ENCODE measurements around the gene SH3BGR.
A peak's percentile ranks its signal among the peaks of the same experiment; 100 is the strongest.
"Not testable (repeated sequence)": the region's sequence is repeated elsewhere in the genome, so short reads cannot be mapped to it uniquely, and the experiment has no call there.

The SH3BGR gene

GRCh38 chr21:39535646-39536437 lies 84.1 kb downstream of the SH3BGR start:
- no peaks in the 10 kb centered on the region for H3K27me3 ChIP-seq (ENCODE audit: insufficient read depth, low read length)
- H3K9me3 ChIP-seq (ENCODE audit: insufficient read depth, low read depth, low read length), result peaks cover 23% of the 10 kb centered on the region
- peak overlapping the region; percentile 72 for H3K27ac ChIP-seq (ENCODE audit: low read length)
- peaks cover 13% of the 10 kb centered on the region; the same call in 1 of the 2 replicates for H3K36me3 ChIP-seq (ENCODE audit: insufficient read depth, low read depth, low read length)
- H3K9ac ChIP-seq (ENCODE audit: low read depth, low read length), result peak overlapping the region; percentile 35; the same call in 1 of the 2 replicates
- H3K4me3 ChIP-seq (ENCODE audit: low read length), result no peak overlapping the region
- H3K4me1 ChIP-seq (ENCODE audit: insufficient read depth, low read length), result peaks cover 23% of the 10 kb centered on the region

DNA sequence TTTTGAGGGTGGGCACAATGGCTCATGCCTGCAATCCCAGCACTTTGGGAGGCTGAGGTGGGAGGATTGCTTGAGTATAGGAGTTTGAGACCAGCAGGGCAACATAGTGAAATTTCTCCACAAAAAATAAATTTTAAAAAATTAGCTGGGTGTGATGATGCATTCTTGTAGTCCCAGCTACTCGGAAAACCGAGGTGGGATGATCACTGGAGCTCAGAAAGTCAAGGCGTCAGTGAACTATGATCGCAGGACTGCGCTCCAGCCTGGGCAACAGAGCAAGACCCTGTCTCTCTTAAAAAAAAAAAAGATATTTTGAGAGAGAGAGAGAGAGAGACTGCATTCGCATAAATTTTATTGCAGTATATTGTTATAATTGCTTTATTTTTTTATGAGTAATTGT lies 85.1 kb downstream of the SH3BGR start:
- Histone ChIP-seq H3K4me3 (ENCODE audit: low read length) (peak overlapping the region; percentile 28; the same call in 1 of the 2 replicates), H3K27ac (ENCODE audit: low read length) (peak overlapping the region; percentile 52), H3K36me3 (ENCODE audit: insufficient read depth, low read depth, low read length) (peaks cover 13% of the 10 kb centered on the region; the same call in 1 of the 2 replicates), H3K4me1 (ENCODE audit: insufficient read depth, low read length) (peaks cover 23% of the 10 kb centered on the region), H3K9me3 (ENCODE audit: insufficient read depth, low read depth, low read length) (peaks cover 31% of the 10 kb centered on the region), H3K27me3 (ENCODE audit: insufficient read depth, low read length) (no peaks in the 10 kb centered on the region), H3K9ac (ENCODE audit: low read depth, low read length) (peak overlapping the region; percentile 35; the same call in 1 of the 2 replicates)

GRCh38 chr21:39537571-39537970 lies 85.8 kb downstream of the SH3BGR start:
- Histone ChIP-seq H3K4me3 (ENCODE audit: low read length) (peak overlapping the region; percentile 45; the same call in 1 of the 2 replicates), H3K27ac (ENCODE audit: low read length) (peak overlapping the region; percentile 75), H3K9ac (ENCODE audit: low read depth, low read length) (peak overlapping the region; percentile 35; the same call in 1 of the 2 replicates), H3K9me3 (ENCODE audit: insufficient read depth, low read depth, low read length) (peaks cover 37% of the 10 kb centered on the region), H3K36me3 (ENCODE audit: insufficient read depth, low read depth, low read length) (peaks cover 13% of the 10 kb centered on the region; the same call in 1 of the 2 replicates), H3K4me1 (ENCODE audit: insufficient read depth, low read length) (peaks cover 23% of the 10 kb centered on the region), H3K27me3 (ENCODE audit: insufficient read depth, low read length) (no peaks in the 10 kb centered on the region)

DNA sequence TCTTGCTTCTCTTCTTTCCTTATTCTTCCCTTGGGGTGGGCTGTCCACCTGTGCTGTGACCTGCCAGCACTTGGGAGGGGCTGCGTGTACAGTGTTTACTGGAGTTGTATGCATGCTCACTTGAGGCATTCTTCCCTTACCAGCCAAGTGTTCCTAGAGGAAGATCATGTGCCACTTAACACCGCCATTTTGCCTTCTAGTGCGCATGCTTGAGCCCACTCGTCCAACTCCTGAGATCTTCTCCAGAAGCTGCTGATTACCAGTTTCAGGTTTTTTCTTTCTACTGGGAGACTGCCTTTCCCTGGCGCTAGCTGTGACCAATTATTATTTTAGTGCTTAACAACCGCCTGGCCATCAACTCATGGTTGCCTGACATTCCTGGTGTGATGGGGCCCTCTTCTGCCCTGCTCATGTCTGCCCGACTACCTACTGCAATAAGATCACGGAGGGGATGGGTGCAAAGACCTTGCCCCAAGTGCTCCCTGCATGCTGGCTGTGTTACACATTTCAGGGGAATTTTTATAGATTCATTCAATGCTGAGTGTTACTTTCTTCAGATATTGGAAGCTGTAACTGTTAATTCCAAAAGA lies 86.8 kb downstream of the SH3BGR start:
- Histone ChIP-seq H3K4me1 (ENCODE audit: insufficient read depth, low read length) (peaks cover 23% of the 10 kb centered on the region), H3K9me3 (ENCODE audit: insufficient read depth, low read depth, low read length) (peaks cover 37% of the 10 kb centered on the region), H3K4me3 (ENCODE audit: low read length) (no peak overlapping the region), H3K27ac (ENCODE audit: low read length) (peak overlapping the region; percentile 75), H3K27me3 (ENCODE audit: insufficient read depth, low read length) (no peaks in the 10 kb centered on the region), H3K36me3 (ENCODE audit: insufficient read depth, low read depth, low read length) (peaks cover 13% of the 10 kb centered on the region; the same call in 1 of the 2 replicates), H3K9ac (ENCODE audit: low read depth, low read length) (peak overlapping the region; percentile 30; the same call in 1 of the 2 replicates)

- H3K9me3 ChIP-seq (ENCODE audit: insufficient read depth, low read depth, low read length), result peaks cover 37% of the 10 kb centered on the region
- not testable (repeated sequence) for H3K27me3 ChIP-seq (ENCODE audit: insufficient read depth, low read length); H3K9ac ChIP-seq (ENCODE audit: low read depth, low read length); H3K4me3 ChIP-seq (ENCODE audit: low read length); H3K27ac ChIP-seq (ENCODE audit: low read length)
- H3K4me1 ChIP-seq (ENCODE audit: insufficient read depth, low read length), result peaks cover 22% of the 10 kb centered on the region
- H3K36me3 ChIP-seq (ENCODE audit: insufficient read depth, low read depth, low read length), result peaks cover 13% of the 10 kb centered on the region; the same call in 1 of the 2 replicates
Measured at GRCh38 chr21:39540367-39540766, 88.6 kb downstream of the SH3BGR start.

DNA sequence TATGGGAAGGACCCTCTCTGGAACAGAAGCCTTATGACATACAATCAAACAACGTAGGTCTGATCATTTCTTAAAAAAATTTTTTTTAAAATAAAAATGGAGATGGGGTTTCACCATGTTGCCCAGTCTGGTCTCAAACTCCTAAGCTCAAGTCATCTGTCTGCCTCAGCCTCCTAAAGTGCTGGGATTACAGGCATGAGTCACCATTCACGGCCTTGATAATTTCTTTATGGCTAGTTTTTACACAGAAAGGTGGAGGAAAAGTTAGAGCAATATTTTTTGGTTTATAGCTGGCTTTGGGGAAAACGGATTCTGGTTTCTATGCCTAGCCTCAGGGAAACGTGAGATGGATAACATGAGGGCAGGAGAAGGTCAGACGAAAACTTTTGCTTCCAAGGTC lies 91.0 kb downstream of the SH3BGR start:
- peaks cover 8% of the 10 kb centered on the region for H3K4me1 ChIP-seq (ENCODE audit: insufficient read depth, low read length)
- H3K9me3 ChIP-seq (ENCODE audit: insufficient read depth, low read depth, low read length), result peaks cover 37% of the 10 kb centered on the region
- H3K27me3 ChIP-seq (ENCODE audit: insufficient read depth, low read length), result no peaks in the 10 kb centered on the region
- no peak overlapping the region for H3K27ac ChIP-seq (ENCODE audit: low read length)
- H3K36me3 ChIP-seq (ENCODE audit: insufficient read depth, low read depth, low read length), result peaks cover 13% of the 10 kb centered on the region; the same call in 1 of the 2 replicates
- no peak overlapping the region for H3K4me3 ChIP-seq (ENCODE audit: low read length)
- H3K9ac ChIP-seq (ENCODE audit: low read depth, low read length), result no peak overlapping the region

- H3K27me3 ChIP-seq (ENCODE audit: insufficient read depth, low read length), result no peaks in the 10 kb centered on the region
- peaks cover 12% of the 10 kb centered on the region for H3K9me3 ChIP-seq (ENCODE audit: insufficient read depth, low read depth, low read length)
- no peak overlapping the region for H3K4me3 ChIP-seq (ENCODE audit: low read length)
- H3K9ac ChIP-seq (ENCODE audit: low read depth, low read length), result no peak overlapping the region
- H3K36me3 ChIP-seq (ENCODE audit: insufficient read depth, low read depth, low read length), result no peaks in the 10 kb centered on the region
- no peaks in the 10 kb centered on the region for H3K4me1 ChIP-seq (ENCODE audit: insufficient read depth, low read length)
- H3K27ac ChIP-seq (ENCODE audit: low read length), result no peak overlapping the region
Measured at GRCh38 chr21:39546522-39546921, 94.8 kb downstream of the SH3BGR start.

DNA sequence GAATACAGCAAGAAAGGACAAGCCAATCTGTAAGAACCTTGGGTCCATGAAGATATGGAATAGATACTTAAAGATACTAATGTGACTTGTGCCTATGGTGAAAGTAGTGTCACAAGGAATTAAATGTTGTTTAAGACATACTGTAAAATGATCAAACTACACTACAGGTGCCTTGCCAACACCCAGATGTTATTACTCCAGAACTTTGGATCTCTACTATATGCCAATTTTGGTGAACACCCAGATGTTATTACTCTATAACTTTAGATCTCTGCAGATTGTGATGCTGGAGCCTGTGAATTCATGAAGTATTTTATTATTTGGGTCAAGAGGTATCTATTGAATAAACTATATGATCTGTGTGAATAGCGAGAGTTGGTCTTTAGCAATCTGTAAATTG lies 101.1 kb downstream of the SH3BGR start:
- Histone ChIP-seq H3K4me1 (ENCODE audit: insufficient read depth, low read length) (no peaks in the 10 kb centered on the region; the same call in 1 of the 2 replicates), H3K9ac (ENCODE audit: low read depth, low read length) (no peak overlapping the region), H3K27ac (ENCODE audit: low read length) (no peak overlapping the region), H3K27me3 (ENCODE audit: insufficient read depth, low read length) (no peaks in the 10 kb centered on the region), H3K4me3 (ENCODE audit: low read length) (no peak overlapping the region), H3K36me3 (ENCODE audit: insufficient read depth, low read depth, low read length) (no peaks in the 10 kb centered on the region), H3K9me3 (ENCODE audit: insufficient read depth, low read depth, low read length) (peaks cover 18% of the 10 kb centered on the region)

DNA sequence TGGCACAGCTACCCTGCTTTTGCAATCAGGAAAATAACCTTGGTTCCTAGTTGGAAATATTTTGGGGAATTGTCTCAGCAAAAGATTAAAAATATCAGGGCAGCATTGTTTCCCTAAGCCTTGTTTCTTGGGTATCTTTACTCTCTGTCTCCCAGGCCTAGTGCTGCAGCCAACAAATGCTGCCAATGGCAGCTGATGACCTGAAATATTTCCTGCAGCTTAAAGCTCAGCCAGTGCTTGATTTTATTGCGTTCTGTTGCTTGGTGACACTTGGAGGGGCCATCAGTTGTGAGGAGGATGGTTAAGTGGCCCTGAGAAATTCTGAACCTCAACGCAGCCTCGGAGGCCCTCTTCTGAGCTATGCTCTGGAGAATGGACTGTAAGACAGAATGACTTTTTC lies 101.6 kb downstream of the SH3BGR start:
- Histone ChIP-seq H3K4me3 (ENCODE audit: low read length) (no peak overlapping the region), H3K4me1 (ENCODE audit: insufficient read depth, low read length) (no peaks in the 10 kb centered on the region; the same call in 1 of the 2 replicates), H3K36me3 (ENCODE audit: insufficient read depth, low read depth, low read length) (no peaks in the 10 kb centered on the region), H3K27ac (ENCODE audit: low read length) (no peak overlapping the region), H3K9me3 (ENCODE audit: insufficient read depth, low read depth, low read length) (peaks cover 18% of the 10 kb centered on the region), H3K9ac (ENCODE audit: low read depth, low read length) (no peak overlapping the region), H3K27me3 (ENCODE audit: insufficient read depth, low read length) (no peaks in the 10 kb centered on the region)

GRCh38 chr21:39555911-39556590 lies 104.3 kb downstream of the SH3BGR start:
- peaks cover 20% of the 10 kb centered on the region for H3K9me3 ChIP-seq (ENCODE audit: insufficient read depth, low read depth, low read length)
- no peaks in the 10 kb centered on the region for H3K27me3 ChIP-seq (ENCODE audit: insufficient read depth, low read length)
- H3K27ac ChIP-seq (ENCODE audit: low read length), result no peak overlapping the region
- H3K4me1 ChIP-seq (ENCODE audit: insufficient read depth, low read length), result no peaks in the 10 kb centered on the region; the same call in 1 of the 2 replicates
- peak overlapping the region; percentile 17; the same call in 1 of the 2 replicates for H3K9ac ChIP-seq (ENCODE audit: low read depth, low read length)
- no peak overlapping the region for H3K4me3 ChIP-seq (ENCODE audit: low read length)
- no peaks in the 10 kb centered on the region for H3K36me3 ChIP-seq (ENCODE audit: insufficient read depth, low read depth, low read length)

GRCh38 chr21:39559511-39559910 lies 107.7 kb downstream of the SH3BGR start:
- no peak overlapping the region for H3K4me3 ChIP-seq (ENCODE audit: low read length)
- H3K36me3 ChIP-seq (ENCODE audit: insufficient read depth, low read depth, low read length), result no peaks in the 10 kb centered on the region
- H3K4me1 ChIP-seq (ENCODE audit: insufficient read depth, low read length), result no peaks in the 10 kb centered on the region; the same call in 1 of the 2 replicates
- 0 out of 2 replicates have a peak, but pooled peaks cover 3% of the 10 kb centered on the region for H3K9me3 ChIP-seq (ENCODE audit: insufficient read depth, low read depth, low read length)
- H3K9ac ChIP-seq (ENCODE audit: low read depth, low read length), result no peak overlapping the region
- H3K27me3 ChIP-seq (ENCODE audit: insufficient read depth, low read length), result no peaks in the 10 kb centered on the region
- H3K27ac ChIP-seq (ENCODE audit: low read length), result no peak overlapping the region

Data from iPS-20b (cell line).